Left hindlimb (tissue), 1 donor: ENCODE results near the gene CERS1.

Experiments
- DNase-seq: peaks from one replicate; pipeline ENCODE4 v3.0.0-alpha.2; 2018

Gene CERS1

GRCh38 chr19:18869023-18869618, 26.8 kb downstream of the CERS1 start:
- no peak for DNase-seq

GRCh38 chr19:18868380-18869022, 27.5 kb downstream of the CERS1 start:
- DNase-seq, result no peak

- DNase-seq, result no peak
These were observed 28.2 kb downstream of the CERS1 start for GRCh38 chr19:18867751-18868150.

GRCh38 chr19:18867199-18867598, 28.8 kb downstream of the CERS1 start:
- DNase-seq, result no peak

DNA sequence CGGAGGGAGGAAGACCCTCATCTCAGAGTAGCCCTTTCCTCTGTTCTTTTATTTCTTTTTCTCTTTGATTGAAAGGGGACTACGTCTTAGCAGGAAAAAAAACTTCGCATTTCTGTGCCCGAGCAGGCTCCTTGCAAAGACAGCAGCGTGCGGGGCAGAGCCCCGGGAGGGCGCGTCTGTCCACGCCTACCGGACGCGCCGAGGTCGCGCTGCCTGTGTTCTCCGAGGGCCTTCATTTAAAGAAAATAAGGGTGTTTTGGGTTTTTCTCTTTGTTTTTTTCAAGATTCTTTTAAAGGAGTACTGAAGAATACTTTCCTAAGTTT, 29.2 kb downstream of the CERS1 start:
- DNase-seq, result no peak

DNA sequence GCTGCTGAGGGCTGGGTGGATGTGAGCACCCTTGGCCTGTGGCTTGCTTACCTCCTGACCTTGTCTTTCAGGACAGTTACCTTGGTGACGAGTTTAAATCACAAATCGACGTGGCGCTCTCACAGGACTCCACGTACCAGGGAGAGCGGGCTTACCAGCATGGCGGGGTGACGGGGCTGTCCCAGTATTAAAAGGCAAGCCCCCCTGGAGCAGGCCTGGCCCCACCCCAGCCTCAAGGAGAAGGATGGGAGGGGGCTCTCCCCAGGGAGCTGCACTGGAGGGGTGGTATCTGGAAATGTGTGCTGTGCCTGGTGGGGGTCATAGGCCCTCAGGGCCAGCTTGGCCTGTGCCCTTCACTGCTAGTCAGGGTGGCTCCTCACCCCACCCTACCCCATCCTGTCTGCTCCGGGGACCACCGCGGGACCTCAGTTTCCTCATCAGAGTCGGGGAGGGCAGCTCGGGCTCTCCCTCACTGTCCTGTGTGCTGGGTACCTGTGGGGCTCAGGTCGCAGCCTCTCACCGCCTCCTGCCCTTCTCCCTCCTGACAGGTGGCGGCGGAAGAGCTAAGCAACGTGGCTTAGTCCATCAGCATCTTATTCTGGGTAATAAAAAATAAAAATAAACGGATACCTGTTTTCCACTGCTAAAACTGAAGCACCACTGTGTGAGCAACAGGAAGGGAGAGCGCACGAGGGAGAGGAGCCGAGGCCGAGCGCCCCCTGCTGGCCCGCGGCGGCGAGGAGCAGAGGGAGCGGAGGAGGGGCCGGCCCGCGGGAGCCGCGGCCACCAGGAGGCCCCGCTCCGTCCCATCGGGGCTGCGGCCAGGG, 29.8 kb downstream of the CERS1 start:
- DNase-seq, result no peak

GRCh38 chr19:18865106-18865972, 30.6 kb downstream of the CERS1 start:
- DNase-seq, result no peak

DNA sequence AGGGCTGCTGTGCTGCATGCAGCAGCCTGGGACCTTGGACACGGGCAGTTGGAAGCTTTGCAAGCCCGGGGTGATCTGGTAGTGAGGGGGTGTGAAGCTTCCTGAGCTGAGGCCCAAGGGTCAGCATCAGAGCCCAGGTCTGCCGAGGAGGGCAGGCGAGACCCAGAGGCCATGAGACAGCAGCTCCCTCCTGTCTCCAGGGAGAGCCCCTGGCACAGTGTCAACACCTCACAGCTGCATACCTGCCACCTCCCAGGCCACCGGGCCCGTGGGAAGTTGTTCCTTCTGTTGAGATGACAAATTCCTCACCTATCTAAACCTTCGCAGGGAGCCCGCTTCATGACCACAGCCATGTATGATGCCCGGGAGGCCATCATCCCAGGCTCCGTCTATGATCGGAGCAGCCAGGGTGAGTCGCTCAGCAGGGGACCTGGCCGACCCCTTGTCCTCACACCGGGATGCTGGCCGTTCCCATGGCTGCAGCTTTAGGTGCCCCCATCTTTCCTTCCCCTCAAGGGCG, 32.1 kb downstream of the CERS1 start:
- no peak for DNase-seq

GRCh38 chr19:18862976-18863842, 32.7 kb downstream of the CERS1 start:
- no peak for DNase-seq

DNA sequence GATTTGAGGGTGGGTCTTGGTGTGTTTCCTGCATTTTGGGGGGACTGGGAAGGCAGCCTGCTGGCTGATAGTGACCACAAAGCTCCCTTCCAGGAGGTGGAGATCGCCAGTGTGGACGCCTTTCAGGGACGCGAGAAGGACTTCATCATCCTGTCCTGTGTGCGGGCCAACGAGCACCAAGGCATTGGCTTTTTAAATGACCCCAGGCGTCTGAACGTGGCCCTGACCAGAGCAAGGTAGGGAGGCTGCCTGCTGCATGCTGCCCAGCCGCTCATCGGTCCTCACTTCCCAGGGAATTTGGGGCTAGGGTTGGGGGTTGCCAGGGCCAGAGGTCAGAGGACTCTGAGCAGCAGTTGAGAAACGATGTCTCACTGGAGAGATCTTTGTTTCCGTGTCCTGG, 34.0 kb downstream of the CERS1 start:
- no peak for DNase-seq

DNA sequence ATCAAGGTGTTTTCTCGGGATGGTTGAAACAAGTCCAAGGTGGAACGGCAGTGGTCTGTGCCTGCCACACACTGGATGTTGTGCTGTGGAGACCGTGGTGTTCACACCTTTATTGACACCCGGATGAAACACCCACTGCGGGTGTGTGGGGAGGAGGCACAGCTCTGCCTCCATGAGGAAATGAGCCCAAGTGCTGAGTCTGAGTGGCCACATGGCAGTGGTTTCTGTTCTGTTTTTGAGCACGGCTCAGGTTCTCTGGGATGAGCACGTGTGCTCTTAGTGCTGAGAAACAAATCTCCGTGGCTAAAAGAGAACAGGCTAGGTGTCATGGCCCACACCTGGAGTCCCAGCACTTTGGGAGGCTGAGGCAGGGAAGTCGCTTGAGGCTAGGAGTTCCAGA, 34.7 kb downstream of the CERS1 start:
- DNase-seq, result no peak

GRCh38 chr19:18860725-18861124, 35.2 kb downstream of the CERS1 start:
- no peak for DNase-seq

DNA sequence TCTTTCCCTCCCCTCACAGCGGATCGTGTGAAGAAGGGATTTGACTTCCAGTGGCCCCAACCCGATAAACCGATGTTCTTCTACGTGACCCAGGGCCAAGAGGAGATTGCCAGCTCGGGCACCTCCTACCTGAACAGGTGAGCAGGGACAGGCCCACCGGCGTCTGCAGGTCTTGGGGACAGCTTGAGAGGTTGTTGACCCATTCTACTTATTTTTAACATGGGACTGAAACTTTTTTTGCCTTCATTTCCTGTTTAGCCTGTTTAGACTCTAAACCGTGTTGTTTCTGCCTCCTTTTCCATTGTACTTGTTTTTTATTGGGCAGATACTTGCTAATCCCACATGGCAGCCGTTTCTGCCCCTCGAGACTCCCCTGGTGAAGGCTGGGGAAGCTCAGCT, 35.7 kb downstream of the CERS1 start:
- no peak for DNase-seq

GRCh38 chr19:18859676-18860301, 36.2 kb downstream of the CERS1 start:
- no peak for DNase-seq

DNA sequence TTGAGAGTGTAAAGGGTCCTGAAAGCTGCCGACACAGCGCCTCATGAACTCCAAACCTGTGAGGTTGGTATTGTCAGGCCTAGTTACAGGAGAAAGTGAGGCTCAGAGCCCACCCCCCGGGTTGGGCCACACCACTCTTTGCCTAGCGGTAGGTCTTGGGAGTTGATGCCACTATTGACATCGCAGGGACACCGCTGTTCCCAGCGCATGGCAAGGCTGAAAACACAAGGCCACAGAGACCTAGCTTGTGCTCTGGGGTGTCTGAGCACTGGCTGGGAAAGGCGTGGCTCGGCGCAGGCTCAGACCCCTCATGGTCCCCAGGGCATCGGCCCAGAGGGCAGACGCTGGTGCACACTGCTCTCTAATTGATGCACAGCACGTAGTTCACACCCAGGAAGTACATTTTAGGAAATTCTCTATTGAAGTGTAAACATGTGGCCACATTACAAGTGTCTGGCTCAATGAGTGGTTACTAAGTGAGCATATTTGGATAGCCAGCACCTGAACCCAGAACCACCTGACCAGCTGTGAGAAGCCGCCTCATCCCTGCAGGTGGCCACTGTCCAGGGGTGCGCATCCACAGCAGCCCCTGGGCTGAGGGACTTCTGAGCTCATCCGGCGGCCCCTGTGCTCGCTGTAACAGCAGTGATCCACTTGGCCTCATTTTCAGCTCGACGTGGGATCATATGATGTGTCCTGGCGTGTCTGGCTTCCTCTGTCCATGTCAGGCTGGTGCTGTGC, 36.9 kb downstream of the CERS1 start:
- DNase-seq, result no peak

DNA sequence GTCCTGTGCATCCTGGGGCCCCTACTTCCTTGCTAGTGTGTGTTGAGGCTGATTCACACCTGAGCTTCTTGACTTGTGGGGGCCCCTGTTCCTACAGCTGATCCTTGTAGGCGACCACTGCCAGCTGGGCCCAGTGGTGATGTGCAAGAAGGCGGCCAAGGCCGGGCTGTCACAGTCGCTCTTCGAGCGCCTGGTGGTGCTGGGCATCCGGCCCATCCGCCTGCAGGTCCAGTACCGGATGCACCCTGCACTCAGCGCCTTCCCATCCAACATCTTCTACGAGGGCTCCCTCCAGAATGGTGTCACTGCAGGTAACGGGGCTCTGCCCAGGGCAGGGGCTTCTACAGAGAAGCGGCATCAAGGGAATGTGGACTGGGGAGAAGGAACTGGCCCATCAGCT, 38.7 kb downstream of the CERS1 start:
- no peak for DNase-seq

DNA sequence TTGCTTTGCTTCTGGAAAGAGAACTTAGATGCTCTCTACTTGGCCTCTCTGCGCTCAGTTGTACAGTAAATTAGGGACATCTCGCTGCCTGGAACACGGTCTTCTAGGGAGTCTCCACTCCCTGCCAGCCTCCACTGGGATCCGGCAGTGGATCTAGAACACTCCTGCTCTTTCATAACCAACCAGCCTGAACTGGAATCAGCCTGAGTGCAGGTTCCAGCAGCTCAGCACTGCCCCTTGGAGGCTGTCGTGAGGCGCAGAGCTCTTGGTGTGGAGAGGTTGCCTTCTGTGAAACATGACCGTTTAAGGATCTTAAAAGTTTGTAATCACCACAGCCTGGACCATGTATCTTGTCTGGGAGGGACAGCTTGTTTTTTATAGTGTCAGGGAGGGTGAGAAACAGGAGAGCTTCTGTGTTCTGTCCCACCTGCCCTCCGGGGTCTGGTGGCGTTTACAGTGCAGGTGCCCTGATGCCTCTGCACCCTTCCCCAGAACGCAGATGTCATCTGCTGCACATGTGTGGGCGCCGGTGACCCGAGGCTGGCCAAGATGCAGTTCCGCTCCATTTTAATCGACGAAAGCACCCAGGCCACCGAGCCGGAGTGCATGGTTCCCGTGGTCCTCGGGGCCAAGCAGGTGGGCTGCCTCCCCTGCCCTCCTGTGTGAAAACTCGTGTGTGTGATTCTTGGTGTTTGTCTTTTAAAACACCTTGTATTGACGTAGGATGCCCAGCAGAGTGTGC, 39.4 kb downstream of the CERS1 start:
- DNase-seq, result no peak

GRCh38 chr19:18855647-18856384, 40.1 kb downstream of the CERS1 start:
- no peak for DNase-seq

DNA sequence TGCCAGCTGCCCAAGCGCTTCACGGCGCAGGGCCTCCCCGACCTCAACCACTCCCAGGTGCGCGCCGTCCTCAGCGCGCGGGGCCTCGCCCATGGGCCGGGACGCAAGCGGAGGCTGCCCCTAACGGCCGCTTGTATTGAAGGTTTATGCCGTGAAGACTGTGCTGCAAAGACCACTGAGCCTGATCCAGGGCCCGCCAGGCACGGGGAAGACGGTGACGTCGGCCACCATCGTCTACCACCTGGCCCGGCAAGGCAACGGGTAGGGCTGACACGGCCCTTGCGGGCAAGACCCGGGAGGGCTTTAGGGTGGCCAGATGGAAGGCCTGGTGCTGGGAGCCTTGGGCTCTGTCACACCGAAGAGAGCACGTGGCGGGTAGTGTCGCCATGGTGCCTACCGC, 41.0 kb downstream of the CERS1 start:
- no peak for DNase-seq
